ENCODE data around the gene TRAFD1.

DNA sequence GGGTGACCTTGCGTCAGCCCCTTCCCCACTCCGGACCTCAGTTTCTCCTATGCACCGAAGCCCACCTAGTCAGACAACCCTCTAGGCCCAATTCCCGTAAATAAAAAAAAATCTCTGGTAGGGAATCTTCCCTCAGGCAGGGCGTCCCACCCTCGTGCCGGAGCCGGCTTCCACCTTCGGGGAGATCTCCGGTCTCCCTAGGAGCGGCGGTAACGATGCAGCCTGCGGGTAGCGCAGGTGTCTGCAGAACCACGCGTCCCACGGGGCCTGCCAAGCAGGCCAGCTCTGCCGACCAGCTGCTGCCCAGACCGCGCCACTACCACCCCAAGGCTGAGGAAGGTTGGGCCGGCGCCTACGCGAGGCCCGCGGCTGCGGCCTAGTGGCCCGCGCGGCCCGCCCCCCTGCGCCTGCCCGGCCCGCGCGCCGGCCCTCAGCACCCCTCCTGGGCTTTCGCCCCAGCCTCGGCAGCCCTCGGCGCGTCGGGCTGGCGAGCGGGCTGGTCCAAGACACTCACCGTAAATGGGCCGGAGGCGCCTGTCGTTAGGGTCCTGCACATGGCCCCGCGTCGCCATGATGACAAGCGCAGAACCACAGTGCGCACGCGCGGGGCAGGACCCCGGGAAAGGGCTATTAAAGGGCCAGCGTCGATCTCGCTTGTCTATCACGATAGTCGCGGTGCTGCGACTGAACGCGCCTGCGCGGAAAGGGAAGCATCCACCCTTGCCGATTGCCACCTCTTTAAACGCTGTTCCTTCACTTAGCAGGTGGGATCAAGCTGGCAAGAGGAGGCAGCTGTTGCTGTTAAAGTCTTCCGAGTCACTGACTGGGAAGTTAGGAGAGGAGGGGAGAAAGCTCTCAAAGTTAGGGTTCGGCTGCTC, 16.9 kb upstream of the TRAFD1 start, which contains the start of gene NAA25:
- TF ChIP-seq, protein P1, sequence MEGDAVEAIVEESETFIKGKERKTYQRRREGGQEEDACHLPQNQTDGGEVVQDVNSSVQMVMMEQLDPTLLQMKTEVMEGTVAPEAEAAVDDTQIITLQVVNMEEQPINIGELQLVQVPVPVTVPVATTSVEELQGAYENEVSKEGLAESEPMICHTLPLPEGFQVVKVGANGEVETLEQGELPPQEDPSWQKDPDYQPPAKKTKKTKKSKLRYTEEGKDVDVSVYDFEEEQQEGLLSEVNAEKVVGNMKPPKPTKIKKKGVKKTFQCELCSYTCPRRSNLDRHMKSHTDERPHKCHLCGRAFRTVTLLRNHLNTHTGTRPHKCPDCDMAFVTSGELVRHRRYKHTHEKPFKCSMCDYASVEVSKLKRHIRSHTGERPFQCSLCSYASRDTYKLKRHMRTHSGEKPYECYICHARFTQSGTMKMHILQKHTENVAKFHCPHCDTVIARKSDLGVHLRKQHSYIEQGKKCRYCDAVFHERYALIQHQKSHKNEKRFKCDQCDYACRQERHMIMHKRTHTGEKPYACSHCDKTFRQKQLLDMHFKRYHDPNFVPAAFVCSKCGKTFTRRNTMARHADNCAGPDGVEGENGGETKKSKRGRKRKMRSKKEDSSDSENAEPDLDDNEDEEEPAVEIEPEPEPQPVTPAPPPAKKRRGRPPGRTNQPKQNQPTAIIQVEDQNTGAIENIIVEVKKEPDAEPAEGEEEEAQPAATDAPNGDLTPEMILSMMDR (conservative IDR thresholded peaks at IDR 0.05; ENCODE audit: low read depth in 2 of 2): no peak
- no peak for TF ChIP-seq STAT1 (IDR thresholded peaks at IDR 0.05; ENCODE audit: unreplicated experiment)
